Lung (tissue), 12 donors: Measurements from ENCODE around the gene YWHAG. TPM values are rescaled to one million over a fixed set of nuclear protein-coding genes. Genes with fewer than 3 reads are reported as not detected.
A peak's percentile ranks its signal among the peaks of the same experiment; 100 is the strongest.

Experiments used
- ATAC-seq: fragments of 200-7000 bp; cut with Tn5 transposase; one replicate; pipeline ENCODE4 v1.9.1; 2020; ENCODE audit warnings: moderate number of reproducible peaks; ENCODE audit not compliant: insufficient read depth, low FRiP score
- DNase-seq, 3 donors: peaks; one replicate each; pipeline ENCODE4 v3.0.0-alpha.2; 2013 to 2017
- H3K27ac ChIP-seq, 2 donors: one replicate each; pipeline ENCODE4 v1.5.1; 2013; ENCODE audit warnings: mild to moderate bottlenecking in 2 of 2, moderate library complexity in 2 of 2, control low read depth in 1 of 2, inconsistent platforms in 1 of 2, low read depth in 1 of 2, low read length in 1 of 2
- H3K27me3 ChIP-seq, 3 donors: one replicate each; pipeline ENCODE4 v1.5.1; 2013; ENCODE audit warnings: low read length in 2 of 3; ENCODE audit not compliant: control insufficient read depth in 3 of 3, insufficient read depth in 3 of 3
- H3K36me3 ChIP-seq, 4 donors: one replicate each; pipeline ENCODE4 v1.5.1; 2013; ENCODE audit warnings: low read length in 4 of 4, mild to moderate bottlenecking in 1 of 4, moderate library complexity in 1 of 4; ENCODE audit not compliant: control insufficient read depth in 4 of 4, insufficient read depth in 4 of 4
- H3K4me1 ChIP-seq, 5 donors: one replicate each; pipeline ENCODE4 v1.5.1; 2013; ENCODE audit warnings: low read length in 5 of 5, mild to moderate bottlenecking in 2 of 5, moderate library complexity in 1 of 5; ENCODE audit not compliant: control insufficient read depth in 5 of 5, insufficient read depth in 5 of 5
- H3K4me3 ChIP-seq: one replicate; pipeline ENCODE4 v1.5.1; 2013; ENCODE audit warnings: mild to moderate bottlenecking, control low read depth, moderate library complexity
- H3K9ac ChIP-seq, 2 donors: one replicate each; pipeline ENCODE4 v1.5.1; 2013; ENCODE audit warnings: low read length in 2 of 2, control low read depth in 1 of 2; ENCODE audit not compliant: insufficient read depth in 1 of 2
- H3K9me3 ChIP-seq, 4 donors: one replicate each; pipeline ENCODE4 v1.5.1; 2013; ENCODE audit warnings: low read length in 3 of 4, mild to moderate bottlenecking in 1 of 4, moderate library complexity in 1 of 4; ENCODE audit not compliant: control insufficient read depth in 4 of 4, insufficient read depth in 3 of 4
- WGBS, 2 donors: extraction: QIAGEN DNeasy Blood & Tissue Kit; methylation state at CpG; one replicate each; pipeline ENCODE4 v1.1.7; 2013; 5-methylcytosine and 5-hydroxymethylcytosine counted together
- polyA plus RNA-seq, 2 donors: library from polyadenylated mRNA; stranded (reverse); fragments of 200-250 nt; gene quantifications; one replicate each; pipeline ENCODE4 v1.2.1, GENCODE V29; 2013
- total RNA-seq, 2 donors: library from RNA; depleted of rRNA in 1 of 2; stranded (reverse); fragments of >200 nt in 1 of 2; gene quantifications; one replicate each; pipeline ENCODE4 v1.2.1, GENCODE V29; 2014 to 2021
- TF ChIP-seq, protein P1 (sequence below): IDR thresholded peaks from 2 replicates; pipeline ENCODE4 v1.5.1; 2012; ENCODE audit warnings: mild to moderate bottlenecking; ENCODE audit errors: control extremely low read depth, extremely low read depth
- donor health status: control.
- donor health status: control.
- donor health status: Bipolar disorder and iron deficiency.
- donor health status: healthy.
- donor health status: DM: yes; HTN: yes; CAD: no.

YWHAG gene
- total and polyA plus RNA-seq, 4 donors: 34.3 to 123 (median 82.9) TPM

DNA sequence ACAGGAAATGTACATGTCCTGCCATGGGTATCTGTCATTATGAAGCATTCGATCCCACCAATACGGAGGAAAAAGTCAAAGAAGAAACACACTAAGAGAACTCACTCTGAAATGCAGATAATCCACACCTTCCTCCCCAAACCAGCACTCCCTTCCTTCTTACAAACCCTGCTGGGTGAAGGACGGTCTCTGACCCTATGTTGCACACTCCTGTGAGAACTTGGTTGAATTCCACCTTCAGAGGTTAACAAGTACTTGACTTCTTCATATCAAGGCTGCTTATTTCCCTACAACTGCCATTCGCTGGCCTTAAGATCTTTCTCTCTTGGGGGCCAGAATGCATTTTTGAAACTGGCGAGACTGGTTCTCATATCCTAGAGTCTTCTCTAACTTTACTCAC lies 16.6 kb downstream of the YWHAG start:
- no peak overlapping the region for H3K4me3 ChIP-seq
- peaks cover 18 to 28% (median 21%) of the 10 kb centered on the region in 4 donors for H3K36me3 ChIP-seq
- no peak for DNase-seq
- ATAC-seq: no peak
- no peaks in the 10 kb centered on the region for H3K9me3 ChIP-seq
- H3K4me1 ChIP-seq: peaks cover 0 to 40% (median 0%) of the 10 kb centered on the region in 5 donors
- H3K9ac ChIP-seq: no peak overlapping the region
- no peaks in the 10 kb centered on the region for H3K27me3 ChIP-seq
- WGBS, 2 donors: 62 to 83% methylated on average over 5 of the region's 5 CpGs
- no peak overlapping the region for H3K27ac ChIP-seq
- TF ChIP-seq, protein P1, sequence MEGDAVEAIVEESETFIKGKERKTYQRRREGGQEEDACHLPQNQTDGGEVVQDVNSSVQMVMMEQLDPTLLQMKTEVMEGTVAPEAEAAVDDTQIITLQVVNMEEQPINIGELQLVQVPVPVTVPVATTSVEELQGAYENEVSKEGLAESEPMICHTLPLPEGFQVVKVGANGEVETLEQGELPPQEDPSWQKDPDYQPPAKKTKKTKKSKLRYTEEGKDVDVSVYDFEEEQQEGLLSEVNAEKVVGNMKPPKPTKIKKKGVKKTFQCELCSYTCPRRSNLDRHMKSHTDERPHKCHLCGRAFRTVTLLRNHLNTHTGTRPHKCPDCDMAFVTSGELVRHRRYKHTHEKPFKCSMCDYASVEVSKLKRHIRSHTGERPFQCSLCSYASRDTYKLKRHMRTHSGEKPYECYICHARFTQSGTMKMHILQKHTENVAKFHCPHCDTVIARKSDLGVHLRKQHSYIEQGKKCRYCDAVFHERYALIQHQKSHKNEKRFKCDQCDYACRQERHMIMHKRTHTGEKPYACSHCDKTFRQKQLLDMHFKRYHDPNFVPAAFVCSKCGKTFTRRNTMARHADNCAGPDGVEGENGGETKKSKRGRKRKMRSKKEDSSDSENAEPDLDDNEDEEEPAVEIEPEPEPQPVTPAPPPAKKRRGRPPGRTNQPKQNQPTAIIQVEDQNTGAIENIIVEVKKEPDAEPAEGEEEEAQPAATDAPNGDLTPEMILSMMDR: no peak

DNA sequence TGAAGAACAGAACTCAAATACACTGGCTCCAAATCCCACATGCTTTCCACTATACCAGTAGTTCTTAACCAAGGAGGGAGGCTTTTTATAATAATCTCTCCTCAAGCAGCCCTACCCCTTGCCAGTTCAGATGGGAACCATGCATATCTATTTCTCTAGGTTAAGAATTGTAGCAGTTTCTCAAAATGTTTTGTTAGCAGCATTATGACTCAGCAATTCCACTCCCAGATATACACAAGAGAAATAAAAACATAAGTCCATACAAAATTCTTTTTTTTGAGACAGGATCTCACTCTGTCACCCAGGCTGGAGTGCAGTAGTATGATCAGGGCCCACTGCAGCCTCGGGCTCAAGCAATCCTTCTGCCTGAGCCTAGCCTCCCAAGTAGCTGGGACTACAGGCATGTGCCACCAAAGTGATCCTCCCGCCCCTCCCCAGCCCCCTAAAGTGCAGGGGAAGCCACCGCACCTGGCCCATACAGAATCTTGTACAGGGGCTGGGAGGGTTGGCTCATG lies 18.1 kb downstream of the YWHAG start:
- no peak for ATAC-seq

DNA sequence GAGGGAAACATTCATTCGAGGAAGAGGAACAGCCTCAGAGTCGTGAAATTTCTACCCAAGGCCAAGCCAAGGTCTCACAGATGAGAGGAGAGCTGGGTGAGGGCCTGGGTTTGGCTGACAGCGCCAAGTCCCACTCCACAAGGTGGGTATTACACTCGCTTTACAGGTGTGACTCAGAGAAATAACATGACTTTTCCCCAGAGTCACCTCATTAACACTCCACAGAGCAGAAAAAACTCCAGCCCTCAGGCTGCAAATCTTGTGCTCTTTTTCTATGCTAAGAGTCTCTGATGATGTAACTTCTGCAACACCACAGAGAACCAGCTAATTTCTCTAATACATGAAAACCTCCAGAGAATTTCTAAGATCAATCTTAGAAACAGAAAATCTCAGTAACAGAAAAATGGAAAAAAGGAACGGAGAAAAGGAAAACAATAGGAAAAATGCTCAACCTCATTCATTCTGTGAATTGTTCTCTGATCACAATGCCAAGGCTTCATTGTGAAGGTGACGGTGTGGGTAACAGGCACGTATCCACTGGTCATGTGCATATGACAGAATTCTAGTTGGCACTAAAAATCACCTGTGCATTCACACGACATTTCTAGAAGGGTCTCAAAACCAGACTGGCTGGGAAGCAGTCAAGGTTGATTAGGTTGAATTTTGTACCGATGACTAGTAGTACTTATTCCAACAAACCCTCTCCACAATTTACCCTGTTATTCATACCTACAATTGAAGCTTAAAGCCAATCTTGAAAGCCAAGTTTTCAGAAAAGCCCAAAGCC lies 20.3 kb downstream of the YWHAG start:
- no peak overlapping the region for H3K27ac ChIP-seq
- ATAC-seq: peak; percentile 60

More for the DNA sequence above, 18.1 kb downstream of the YWHAG start:
- Histone ChIP-seq H3K4me1 (peaks cover 0 to 46% (median 0%) of the 10 kb centered on the region in 5 donors), H3K27me3 (no peaks in the 10 kb centered on the region), H3K36me3 (peaks cover 11 to 14% (median 13%) of the 10 kb centered on the region in 4 donors), H3K9me3 (no peaks in the 10 kb centered on the region), H3K4me3 (no peak overlapping the region), H3K27ac (no peak overlapping the region), H3K9ac (no peak overlapping the region)
- no peak for DNase-seq
- WGBS, 2 donors: 85 to 89% methylated on average over 3 of the region's 3 CpGs
- TF ChIP-seq, protein P1: no peak

More for the DNA sequence above, 20.3 kb downstream of the YWHAG start:
- Histone ChIP-seq H3K4me3 (no peak overlapping the region), H3K36me3 (peaks cover 3 to 6% (median 3%) of the 10 kb centered on the region in 4 donors), H3K27me3 (no peaks in the 10 kb centered on the region), H3K9me3 (no peaks in the 10 kb centered on the region), H3K4me1 (peaks cover 0 to 45% (median 0%) of the 10 kb centered on the region in 5 donors), H3K9ac (no peak overlapping the region)
- 62 to 66% methylated on average over 9 of the region's 9 CpGs for whole genome bisulfite sequencing, 2 donors
- TF ChIP-seq, protein P1: no peak
- no peak for DNase-seq
